ENCODE data around the gene RALGPS1. TPM values are rescaled to one million over a fixed set of nuclear protein-coding genes. Genes with fewer than 3 reads are reported as not detected.

Gene RALGPS1
- total and polyA plus RNA-seq, 2 of the 8 experiments (the other 6 are each of a cell fraction or from before 2014, with no cell fraction given) = 20.0 to 23.5 TPM

- no peak for TF ChIP-seq CHD7 (IDR thresholded peaks at IDR 0.05; ENCODE audit: insufficient replicate concordance, low read length)
- TF ChIP-seq ASH2L (IDR thresholded peaks at IDR 0.05; ENCODE audit: low read length) = no peak
- no peak for TF ChIP-seq CHD1 (IDR thresholded peaks at IDR 0.05; ENCODE audit: low read depth, low read length)
- no peak for TF ChIP-seq RFX5 (IDR thresholded peaks at IDR 0.05; ENCODE audit: borderline replicate concordance, low read depth, low read length)
- no peak for TF ChIP-seq POLR2AphosphoS5 (IDR thresholded peaks at IDR 0.05; ENCODE audit: low read depth, low read length)
- TF ChIP-seq, protein P1, sequence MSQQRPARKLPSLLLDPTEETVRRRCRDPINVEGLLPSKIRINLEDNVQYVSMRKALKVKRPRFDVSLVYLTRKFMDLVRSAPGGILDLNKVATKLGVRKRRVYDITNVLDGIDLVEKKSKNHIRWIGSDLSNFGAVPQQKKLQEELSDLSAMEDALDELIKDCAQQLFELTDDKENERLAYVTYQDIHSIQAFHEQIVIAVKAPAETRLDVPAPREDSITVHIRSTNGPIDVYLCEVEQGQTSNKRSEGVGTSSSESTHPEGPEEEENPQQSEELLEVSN (IDR thresholded peaks at IDR 0.05) = no peak
- no peak for TF ChIP-seq RXRA (IDR thresholded peaks at IDR 0.05; ENCODE audit: insufficient read depth, low read depth, low read length)
Observed at GRCh38 chr9:127216888-127217217, 302.3 kb downstream of the RALGPS1 start (continued).

Data from H1 (cell line).